CD8-positive, alpha-beta memory T cell (primary cell): ENCODE results near the gene ZC3H12A. TPM values are rescaled to one million over a fixed set of nuclear protein-coding genes. Genes with fewer than 3 reads are reported as not detected.

Source experiments
- CTCF ChIA-PET: fragments of 350-600 bp; sonication (Branson Sonifier 250); formaldehyde crosslinking; loops from one replicate; lab custom pipeline; 2021; ENCODE audit warnings: antibody characterized with exemption; lab: Charles Lee
- POLR2A ChIA-PET: fragments of 350-600 bp; sonication (Branson Sonifier 250); formaldehyde crosslinking; loops from one replicate; lab custom pipeline; 2021; ENCODE audit warnings: antibody characterized with exemption; lab: Charles Lee
- DNase-seq, 5 donors: peaks; one replicate each; pipeline versions ENCODE4 v3.0.0 to v3.0.0-alpha.2; 2020 to 2022; ENCODE audit warnings: mixed read lengths in 1 of 5
- H3K27ac ChIP-seq: one replicate; pipeline ENCODE4 v1.7.0; 2013; ENCODE audit warnings: low read depth, mild to moderate bottlenecking, low read length, moderate library complexity
- H3K27me3 ChIP-seq: 2 replicates; pipeline ENCODE4 v1.7.0; 2013; ENCODE audit warnings: low read length, mild to moderate bottlenecking; ENCODE audit not compliant: insufficient read depth, poor library complexity, severe bottlenecking
- H3K36me3 ChIP-seq: 2 replicates; pipeline ENCODE4 v1.7.0; 2013; ENCODE audit warnings: mild to moderate bottlenecking, low read length, moderate library complexity; ENCODE audit not compliant: insufficient read depth
- H3K4me1 ChIP-seq: 2 replicates; pipeline ENCODE4 v1.7.0; 2013; ENCODE audit warnings: mild to moderate bottlenecking, low read length, moderate library complexity; ENCODE audit not compliant: insufficient read depth
- H3K4me3 ChIP-seq: 2 replicates; pipeline ENCODE4 v1.7.0; 2013; ENCODE audit warnings: mild to moderate bottlenecking, low read length
- H3K9me3 ChIP-seq: 2 replicates; pipeline ENCODE4 v1.7.0; 2013; ENCODE audit warnings: mild to moderate bottlenecking, low read length
- H3K27ac Mint-ChIP-seq, 8 donors: one replicate each; pipeline ENCODE4 v1.8.0; 2020 to 2021; ENCODE audit warnings: mixed read lengths in 8 of 8, mild to moderate bottlenecking in 6 of 8, inconsistent platforms in 3 of 8, moderate library complexity in 3 of 8
- H3K27me3 Mint-ChIP-seq, 2 donors: one replicate each; pipeline ENCODE4 v1.8.0; 2020 to 2021; ENCODE audit warnings: mixed read lengths in 2 of 2, mild to moderate bottlenecking in 1 of 2, moderate library complexity in 1 of 2
- H3K36me3 Mint-ChIP-seq, 3 donors: one replicate each; pipeline ENCODE4 v1.8.0; 2020 to 2021; ENCODE audit warnings: mixed read lengths in 3 of 3, inconsistent platforms in 1 of 3, mild to moderate bottlenecking in 1 of 3
- H3K4me1 Mint-ChIP-seq, 3 donors: one replicate each; pipeline ENCODE4 v1.8.0; 2020 to 2021; ENCODE audit warnings: mixed read lengths in 3 of 3, inconsistent platforms in 1 of 3, mild to moderate bottlenecking in 1 of 3
- H3K4me3 Mint-ChIP-seq, 7 donors: one replicate each; pipeline ENCODE4 v1.8.0; 2020 to 2021; ENCODE audit warnings: mixed read lengths in 7 of 7, mild to moderate bottlenecking in 6 of 7, moderate library complexity in 4 of 7, inconsistent platforms in 2 of 7
- H3K9me3 Mint-ChIP-seq, 5 donors: one replicate each; pipeline ENCODE4 v1.8.0; 2020 to 2022; ENCODE audit warnings: mixed read lengths in 5 of 5, mild to moderate bottlenecking in 3 of 5, moderate library complexity in 2 of 5, inconsistent platforms in 1 of 5
- polyA plus RNA-seq: library from polyadenylated mRNA; unstranded; fragments of 300-500 nt; fragmentation: Illumina TruSeq; gene quantifications from one replicate; pipeline ENCODE4 v1.2.3, GENCODE V29; 2021
- total RNA-seq, 2 experiments: library from RNA; stranded (reverse); gene quantifications; one replicate each; pipeline ENCODE4 v1.2.3, GENCODE V29; 2021

Gene ZC3H12A
- total and polyA plus RNA-seq, 3 experiments from 2014 or later, result 11.6 to 33.8 (median 32.7) TPM

- no peak overlapping the region for H3K4me3 ChIP-seq
- H3K9me3 Mint-ChIP-seq, result no peaks in the 10 kb centered on the region
- ChIA-PET POLR2A (no interaction called here), CTCF (interaction anchor here (1.5 to 1.6 kb wide), 2 partner anchors 78 to 166 kb away, joined by 4 read pairs; partner anchors contain the start of gene MEAF6)
- peaks cover 12 to 40% of the 10 kb centered on the region in 2 donors for H3K27me3 Mint-ChIP-seq
- no peak overlapping the region for H3K27ac Mint-ChIP-seq
- no peak for DNase-seq
- no peak overlapping the region for H3K27ac ChIP-seq
- H3K4me1 ChIP-seq, result no peaks in the 10 kb centered on the region
- no peak overlapping the region for H3K4me3 Mint-ChIP-seq
- H3K27me3 ChIP-seq, result no peaks in the 10 kb centered on the region
- no peaks in the 10 kb centered on the region for H3K4me1 Mint-ChIP-seq
- H3K36me3 Mint-ChIP-seq, result no peaks in the 10 kb centered on the region
- H3K36me3 ChIP-seq, result no peaks in the 10 kb centered on the region
- H3K9me3 ChIP-seq, result no peaks in the 10 kb centered on the region
These were observed 37.3 kb upstream of the ZC3H12A start for GRCh38 chr1:37437087-37437486.

GRCh38 chr1:37438037-37438868, 36.1 kb upstream of the ZC3H12A start:
- Mint-ChIP-seq H3K4me1 (no peaks in the 10 kb centered on the region), H3K4me3 (no peak overlapping the region), H3K9me3 (no peaks in the 10 kb centered on the region), H3K36me3 (no peaks in the 10 kb centered on the region), H3K27me3 (peaks cover 9 to 38% of the 10 kb centered on the region in 2 donors), H3K27ac (no peak overlapping the region)
- CTCF ChIA-PET, result interaction anchor here (1.5 kb wide), 1 partner anchor 165 kb away, joined by 4 read pairs; no protein-coding TSS in a partner anchor
- Histone ChIP-seq H3K9me3 (no peaks in the 10 kb centered on the region), H3K4me1 (no peaks in the 10 kb centered on the region), H3K4me3 (no peak overlapping the region), H3K27me3 (no peaks in the 10 kb centered on the region), H3K27ac (no peak overlapping the region), H3K36me3 (no peaks in the 10 kb centered on the region)
- POLR2A ChIA-PET, result no interaction called here
- no peak for DNase-seq

- no peak overlapping the region for H3K27ac Mint-ChIP-seq
- Histone ChIP-seq H3K9me3 (no peaks in the 10 kb centered on the region), H3K36me3 (no peaks in the 10 kb centered on the region), H3K4me1 (no peaks in the 10 kb centered on the region), H3K4me3 (no peak overlapping the region), H3K27ac (no peak overlapping the region), H3K27me3 (no peaks in the 10 kb centered on the region)
- DNase-seq, result no peak
- no peak overlapping the region for H3K4me3 Mint-ChIP-seq
- CTCF ChIA-PET, result no interaction called here
- H3K4me1 Mint-ChIP-seq, result no peaks in the 10 kb centered on the region
- POLR2A ChIA-PET, result no interaction called here
- no peaks in the 10 kb centered on the region for H3K36me3 Mint-ChIP-seq
- H3K27me3 Mint-ChIP-seq, result peaks cover 9 to 38% of the 10 kb centered on the region in 2 donors
- no peaks in the 10 kb centered on the region for H3K9me3 Mint-ChIP-seq
These were observed 35.5 kb upstream of the ZC3H12A start for GRCh38 chr1:37438869-37439343.

GRCh38 chr1:37439349-37439995, 34.9 kb upstream of the ZC3H12A start:
- Mint-ChIP-seq H3K4me1 (no peaks in the 10 kb centered on the region), H3K36me3 (no peaks in the 10 kb centered on the region)
- no peaks in the 10 kb centered on the region for H3K27me3 ChIP-seq

GRCh38 chr1:37441490-37441889, 32.9 kb upstream of the ZC3H12A start:
- no peaks in the 10 kb centered on the region for H3K4me1 ChIP-seq
- H3K27me3 ChIP-seq, result no peaks in the 10 kb centered on the region
- H3K4me1 Mint-ChIP-seq, result no peaks in the 10 kb centered on the region

More at GRCh38 chr1:37439349-37439995, 34.9 kb upstream of the ZC3H12A start:
- DNase-seq, result no peak
- Mint-ChIP-seq H3K9me3 (no peaks in the 10 kb centered on the region), H3K27me3 (peaks cover 9 to 38% of the 10 kb centered on the region in 2 donors), H3K27ac (no peak overlapping the region), H3K4me3 (no peak overlapping the region)
- Histone ChIP-seq H3K27ac (no peak overlapping the region), H3K4me1 (no peaks in the 10 kb centered on the region), H3K9me3 (no peaks in the 10 kb centered on the region), H3K36me3 (no peaks in the 10 kb centered on the region), H3K4me3 (no peak overlapping the region)
- ChIA-PET POLR2A (no interaction called here), CTCF (no interaction called here)

GRCh38 chr1:37442139-37442538, 32.2 kb upstream of the ZC3H12A start:
- H3K36me3 ChIP-seq, result no peaks in the 10 kb centered on the region
- POLR2A ChIA-PET, result no interaction called here
- Mint-ChIP-seq H3K4me3 (no peak overlapping the region), H3K36me3 (no peaks in the 10 kb centered on the region), H3K9me3 (no peaks in the 10 kb centered on the region), H3K27ac (peak overlapping the region in 1 of 8 donors; percentile 39), H3K4me1 (no peaks in the 10 kb centered on the region), H3K27me3 (peaks cover 4 to 35% of the 10 kb centered on the region in 2 donors)
- H3K27ac ChIP-seq, result no peak overlapping the region
- no peaks in the 10 kb centered on the region for H3K9me3 ChIP-seq
- CTCF ChIA-PET, result no interaction called here
- H3K27me3 ChIP-seq, result no peaks in the 10 kb centered on the region
- DNase-seq, result no peak
- H3K4me1 ChIP-seq, result no peaks in the 10 kb centered on the region
- no peak overlapping the region for H3K4me3 ChIP-seq

More at GRCh38 chr1:37441490-37441889, 32.9 kb upstream of the ZC3H12A start:
- Mint-ChIP-seq H3K27ac (no peak overlapping the region), H3K9me3 (no peaks in the 10 kb centered on the region), H3K4me3 (no peak overlapping the region), H3K27me3 (peaks cover 5 to 35% of the 10 kb centered on the region in 2 donors), H3K36me3 (no peaks in the 10 kb centered on the region)
- CTCF ChIA-PET, result no interaction called here
- POLR2A ChIA-PET, result no interaction called here
- Histone ChIP-seq H3K36me3 (no peaks in the 10 kb centered on the region), H3K9me3 (no peaks in the 10 kb centered on the region), H3K27ac (no peak overlapping the region), H3K4me3 (no peak overlapping the region)
- no peak for DNase-seq

- ChIA-PET CTCF (interaction anchor here (2.8 kb wide), 1 partner anchor 8 kb away, joined by 11 read pairs; no protein-coding TSS in a partner anchor), POLR2A (no interaction called here)
- Mint-ChIP-seq H3K9me3 (no peaks in the 10 kb centered on the region), H3K27me3 (peaks cover 4 to 34% of the 10 kb centered on the region in 2 donors), H3K36me3 (no peaks in the 10 kb centered on the region), H3K4me1 (no peaks in the 10 kb centered on the region), H3K27ac (no peak overlapping the region), H3K4me3 (no peak overlapping the region)
- H3K9me3 ChIP-seq, result no peaks in the 10 kb centered on the region
- no peak for DNase-seq
- no peaks in the 10 kb centered on the region for H3K4me1 ChIP-seq
- no peaks in the 10 kb centered on the region for H3K36me3 ChIP-seq
- H3K27me3 ChIP-seq, result no peaks in the 10 kb centered on the region
- H3K27ac ChIP-seq, result no peak overlapping the region
- H3K4me3 ChIP-seq, result no peak overlapping the region
These were observed 31.7 kb upstream of the ZC3H12A start for GRCh38 chr1:37442644-37443043.

- CTCF ChIA-PET, result interaction anchor here (5.0 kb wide), 1 partner anchor 40 kb away, joined by 34 read pairs; no protein-coding TSS in a partner anchor
- POLR2A ChIA-PET, result no interaction called here
- Mint-ChIP-seq H3K4me3 (no peak overlapping the region), H3K4me1 (peaks cover 7 to 9% (median 8%) of the 10 kb centered on the region in 3 donors), H3K9me3 (no peaks in the 10 kb centered on the region), H3K27ac (no peak overlapping the region), H3K27me3 (peaks cover 1 to 27% of the 10 kb centered on the region in 2 donors), H3K36me3 (no peaks in the 10 kb centered on the region)
- Histone ChIP-seq H3K27ac (no peak overlapping the region), H3K27me3 (no peaks in the 10 kb centered on the region), H3K36me3 (no peaks in the 10 kb centered on the region), H3K9me3 (no peaks in the 10 kb centered on the region), H3K4me1 (peaks cover 11% of the 10 kb centered on the region), H3K4me3 (no peak overlapping the region)
- DNase-seq, result no peak
These were observed 27.5 kb upstream of the ZC3H12A start for GRCh38 chr1:37446874-37447273.
